HEK293 (cell line): ENCODE data around the gene HK2.

Source experiments
- ELK4 ChIP-seq: IDR thresholded peaks from 2 replicates; pipeline ENCODE4 v1.6.1; 2011; ENCODE audit warnings: mild to moderate bottlenecking, low read depth, low read length, borderline replicate concordance
- MYNN ChIP-seq: fragments of 450-650 bp; formaldehyde crosslinking; IDR thresholded peaks from 2 replicates; pipeline ENCODE4 v1.5.1; 2016; ENCODE audit warnings: missing biosample characterization, missing genetic modification characterization, borderline replicate concordance
- PATZ1 ChIP-seq: fragments of 450-650 bp; formaldehyde crosslinking; IDR thresholded peaks from 2 replicates; pipeline ENCODE4 v1.5.1; 2016; ENCODE audit warnings: missing biosample characterization, missing genetic modification characterization
- ZIC2 ChIP-seq: fragments of 450-650 bp; formaldehyde crosslinking; IDR thresholded peaks from 2 replicates; pipeline ENCODE4 v1.5.1; 2016; ENCODE audit warnings: missing biosample characterization, missing genetic modification characterization
- ZNF239 ChIP-seq: fragments of 450-650 bp; formaldehyde crosslinking; IDR thresholded peaks from 2 replicates; pipeline ENCODE4 v1.5.1; 2016; ENCODE audit warnings: missing biosample characterization, missing genetic modification characterization
- ZNF404 ChIP-seq: fragments of 450-650 bp; formaldehyde crosslinking; IDR thresholded peaks from 2 replicates; pipeline ENCODE4 v1.5.1; 2017; ENCODE audit warnings: missing biosample characterization, missing genetic modification characterization
- ZNF660 ChIP-seq: fragments of 450-650 bp; IDR thresholded peaks from 2 replicates; pipeline ENCODE4 v1.5.1; 2018; ENCODE audit warnings: missing biosample characterization, mild to moderate bottlenecking, missing genetic modification characterization
- ZNF670 ChIP-seq: fragments of 450-650 bp; formaldehyde crosslinking; IDR thresholded peaks from 2 replicates; pipeline ENCODE4 v1.5.1; 2016; ENCODE audit warnings: missing biosample characterization, missing genetic modification characterization, low read depth
- TF ChIP-seq, protein P1 (sequence below): fragments of 450-650 bp; formaldehyde crosslinking; IDR thresholded peaks from 2 replicates; pipeline ENCODE4 v1.5.1; 2016; ENCODE audit warnings: missing biosample characterization, missing genetic modification characterization

DNA sequence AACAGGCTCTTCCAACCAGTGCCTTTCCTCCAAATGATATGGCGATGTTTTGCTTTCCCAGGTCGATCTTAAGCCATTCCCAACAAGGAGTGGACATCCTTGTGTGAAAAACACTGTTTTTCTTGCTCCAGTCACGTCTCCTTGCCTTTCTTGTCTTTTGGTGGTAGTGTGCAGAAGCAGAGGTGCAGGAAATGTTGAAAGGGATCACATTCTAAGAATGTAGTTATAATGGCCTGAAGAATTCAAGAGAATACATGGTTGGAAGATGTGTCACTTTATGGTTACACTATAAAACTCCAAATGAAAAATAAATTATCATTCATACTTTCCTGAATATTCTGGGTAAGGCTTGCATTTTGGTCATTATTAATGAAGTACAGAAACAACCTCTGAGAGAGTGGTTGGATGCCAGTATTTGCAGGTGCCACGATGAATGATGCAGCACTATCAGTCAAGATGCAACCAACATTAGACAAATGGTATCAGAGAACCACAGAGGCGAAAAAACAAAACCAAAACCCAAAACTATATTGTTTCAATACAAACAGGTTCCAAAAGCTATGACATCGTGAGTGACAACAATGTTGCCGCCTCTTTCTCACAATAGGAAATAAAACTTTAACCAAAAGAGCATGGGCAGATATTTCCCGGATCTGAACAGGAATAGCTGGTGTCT lies 97.0 kb downstream of the HK2 start:
- TF ChIP-seq ZIC2 (no peak), MYNN (tag by site-specific recombination) (no peak), ZNF670 (tag by site-specific recombination) (no peak), ELK4 (no peak), ZNF660 (tag by site-specific recombination) (no peak), ZNF239 (tag by site-specific recombination) (no peak), ZNF404 (no peak), PATZ1 (tag by site-specific recombination) (no peak)
- TF ChIP-seq, protein P1, sequence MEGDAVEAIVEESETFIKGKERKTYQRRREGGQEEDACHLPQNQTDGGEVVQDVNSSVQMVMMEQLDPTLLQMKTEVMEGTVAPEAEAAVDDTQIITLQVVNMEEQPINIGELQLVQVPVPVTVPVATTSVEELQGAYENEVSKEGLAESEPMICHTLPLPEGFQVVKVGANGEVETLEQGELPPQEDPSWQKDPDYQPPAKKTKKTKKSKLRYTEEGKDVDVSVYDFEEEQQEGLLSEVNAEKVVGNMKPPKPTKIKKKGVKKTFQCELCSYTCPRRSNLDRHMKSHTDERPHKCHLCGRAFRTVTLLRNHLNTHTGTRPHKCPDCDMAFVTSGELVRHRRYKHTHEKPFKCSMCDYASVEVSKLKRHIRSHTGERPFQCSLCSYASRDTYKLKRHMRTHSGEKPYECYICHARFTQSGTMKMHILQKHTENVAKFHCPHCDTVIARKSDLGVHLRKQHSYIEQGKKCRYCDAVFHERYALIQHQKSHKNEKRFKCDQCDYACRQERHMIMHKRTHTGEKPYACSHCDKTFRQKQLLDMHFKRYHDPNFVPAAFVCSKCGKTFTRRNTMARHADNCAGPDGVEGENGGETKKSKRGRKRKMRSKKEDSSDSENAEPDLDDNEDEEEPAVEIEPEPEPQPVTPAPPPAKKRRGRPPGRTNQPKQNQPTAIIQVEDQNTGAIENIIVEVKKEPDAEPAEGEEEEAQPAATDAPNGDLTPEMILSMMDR (tag by site-specific recombination) = no peak
